ENCODE data around the gene SH3PXD2A.
"Not testable (repeated sequence)": the region's sequence is repeated elsewhere in the genome, so short reads cannot be mapped to it uniquely, and the experiment has no call there.

The SH3PXD2A gene

GRCh38 chr10:103740611-103741010, 114.8 kb downstream of the SH3PXD2A start:
- no peak for DNase-seq

GRCh38 chr10:103739039-103739764, 116.2 kb downstream of the SH3PXD2A start:
- DNase-seq, result no peak

DNA sequence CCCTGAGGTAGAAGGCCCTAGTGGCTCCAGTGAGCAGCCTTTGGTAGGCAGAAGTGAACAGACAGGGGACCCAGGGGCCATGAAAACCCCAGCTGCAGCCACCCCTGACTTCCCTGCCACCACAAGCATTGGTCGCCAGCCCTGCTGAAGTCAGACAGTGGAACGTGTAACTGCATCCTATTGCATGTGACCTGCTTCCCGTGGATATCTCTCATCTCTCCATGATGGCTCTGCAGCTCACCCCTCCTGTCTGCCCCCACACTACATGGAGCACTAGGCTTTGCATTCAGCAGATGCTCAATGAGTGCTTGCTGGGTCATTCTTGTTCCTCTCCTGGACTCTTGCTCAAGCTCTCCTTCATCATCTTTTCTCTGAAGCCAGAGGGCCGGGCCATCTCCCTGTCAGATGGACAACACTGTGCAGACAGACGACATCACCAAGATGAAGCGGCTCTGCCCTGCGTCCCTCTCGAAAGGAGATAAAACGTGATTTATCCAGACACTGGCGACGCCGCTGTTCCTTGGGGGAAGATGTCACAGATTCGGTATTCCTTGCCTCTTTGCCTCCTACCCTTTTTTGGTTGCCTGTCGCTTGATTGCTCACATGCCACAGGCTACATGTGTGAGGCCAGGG, 117.5 kb downstream of the SH3PXD2A start:
- no peak for DNase-seq

- DNase-seq, result no peak
These were observed 118.6 kb downstream of the SH3PXD2A start for GRCh38 chr10:103736763-103737162.

GRCh38 chr10:103736044-103736443, 119.3 kb downstream of the SH3PXD2A start:
- no peak for DNase-seq

DNA sequence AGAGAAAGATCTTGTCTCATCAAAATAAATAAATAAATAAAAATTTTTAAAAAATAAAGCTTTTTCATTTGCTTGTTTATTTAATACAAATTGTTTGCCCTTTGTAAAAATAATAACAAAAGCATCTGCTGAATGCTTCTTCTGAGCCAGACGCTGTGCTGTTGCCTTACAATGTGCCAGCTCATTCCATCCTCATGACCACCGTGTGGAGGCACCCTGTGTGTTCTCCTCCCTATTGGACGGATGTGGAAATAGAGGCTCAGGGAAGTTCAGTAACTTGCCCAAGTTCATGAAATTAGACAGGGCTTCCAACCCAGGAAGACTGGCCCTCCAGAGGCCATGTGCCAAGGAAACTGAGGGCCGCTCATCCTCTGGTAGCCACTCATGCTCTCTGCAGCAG, 120.6 kb downstream of the SH3PXD2A start:
- DNase-seq, result no peak

DNA sequence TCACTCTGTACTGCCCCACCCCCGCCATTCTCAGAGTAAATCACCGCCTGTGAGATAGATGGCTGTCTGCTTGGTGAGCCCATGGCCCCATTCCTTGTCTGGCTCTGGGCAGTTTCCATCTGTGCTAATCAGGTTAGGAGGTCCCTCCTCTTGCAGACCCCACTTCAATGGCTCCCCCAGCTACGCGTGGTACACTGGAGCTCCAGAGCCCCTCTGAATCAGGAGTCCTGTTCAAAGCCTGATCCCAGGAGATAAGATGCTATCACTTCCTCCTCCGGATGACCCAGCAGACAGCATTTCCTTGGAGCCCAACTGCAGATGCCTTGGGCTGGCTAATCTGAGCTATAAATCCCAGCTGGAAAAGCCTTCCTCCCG, 122.3 kb downstream of the SH3PXD2A start:
- DNase-seq, result no peak

DNA sequence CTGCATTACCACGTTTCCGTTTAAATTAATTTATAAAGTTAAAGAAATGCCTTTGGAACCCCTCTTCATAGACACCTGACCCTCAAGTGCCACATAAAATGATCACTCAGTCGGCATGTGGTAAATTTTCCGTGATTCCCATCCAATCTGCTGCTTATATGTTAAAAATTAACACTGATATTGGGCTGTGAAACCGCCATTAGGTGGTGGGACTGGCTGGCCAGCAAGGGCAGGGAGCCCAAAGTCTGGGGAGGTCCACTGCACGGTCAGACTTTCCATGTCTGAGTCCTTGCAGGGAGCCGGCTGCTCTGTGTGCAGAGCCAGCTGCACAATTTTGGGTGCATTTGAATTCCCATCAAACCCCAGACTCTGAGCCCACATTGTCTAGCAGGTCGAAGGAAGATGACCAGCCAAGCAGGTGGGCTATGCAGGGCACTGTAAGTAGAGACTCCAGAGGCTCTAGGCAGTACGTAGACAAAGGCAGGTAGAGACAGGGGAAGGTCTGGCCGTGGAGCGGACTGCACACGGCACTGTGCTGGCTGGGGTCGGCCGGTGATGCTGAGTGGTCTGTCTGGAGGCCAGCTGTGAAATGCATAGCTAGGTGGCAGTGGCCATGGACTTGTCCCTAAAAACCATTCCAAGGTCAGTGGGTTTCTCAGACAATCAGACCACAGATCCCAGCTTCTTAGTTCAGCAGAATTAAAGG, 122.9 kb downstream of the SH3PXD2A start:
- DNase-seq, result no peak

- no peak for DNase-seq
These were observed 123.6 kb downstream of the SH3PXD2A start for GRCh38 chr10:103731609-103732270.

DNA sequence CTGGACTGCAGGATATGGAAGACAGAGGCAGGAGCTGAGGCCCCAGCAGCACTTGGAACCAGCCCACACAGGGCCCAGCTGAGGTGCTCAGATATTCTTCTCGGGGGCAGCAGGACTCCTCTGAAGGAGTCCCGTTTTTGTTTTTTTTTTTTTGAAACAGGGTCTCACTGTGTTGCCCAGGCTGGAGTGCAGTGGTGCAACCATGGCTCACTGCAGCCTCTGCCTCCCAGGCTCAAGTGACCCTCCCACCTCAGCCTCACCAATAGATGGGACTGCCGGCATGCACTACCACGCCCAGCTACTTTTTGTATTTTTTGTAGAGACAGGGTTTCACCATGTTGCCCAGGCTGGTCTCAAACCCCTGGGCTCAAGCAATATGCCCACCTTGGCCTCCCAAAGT, 124.3 kb downstream of the SH3PXD2A start:
- DNase-seq, result not testable (repeated sequence)

- no peak for DNase-seq
These were observed 125.5 kb downstream of the SH3PXD2A start for GRCh38 chr10:103729851-103730250.

DNA sequence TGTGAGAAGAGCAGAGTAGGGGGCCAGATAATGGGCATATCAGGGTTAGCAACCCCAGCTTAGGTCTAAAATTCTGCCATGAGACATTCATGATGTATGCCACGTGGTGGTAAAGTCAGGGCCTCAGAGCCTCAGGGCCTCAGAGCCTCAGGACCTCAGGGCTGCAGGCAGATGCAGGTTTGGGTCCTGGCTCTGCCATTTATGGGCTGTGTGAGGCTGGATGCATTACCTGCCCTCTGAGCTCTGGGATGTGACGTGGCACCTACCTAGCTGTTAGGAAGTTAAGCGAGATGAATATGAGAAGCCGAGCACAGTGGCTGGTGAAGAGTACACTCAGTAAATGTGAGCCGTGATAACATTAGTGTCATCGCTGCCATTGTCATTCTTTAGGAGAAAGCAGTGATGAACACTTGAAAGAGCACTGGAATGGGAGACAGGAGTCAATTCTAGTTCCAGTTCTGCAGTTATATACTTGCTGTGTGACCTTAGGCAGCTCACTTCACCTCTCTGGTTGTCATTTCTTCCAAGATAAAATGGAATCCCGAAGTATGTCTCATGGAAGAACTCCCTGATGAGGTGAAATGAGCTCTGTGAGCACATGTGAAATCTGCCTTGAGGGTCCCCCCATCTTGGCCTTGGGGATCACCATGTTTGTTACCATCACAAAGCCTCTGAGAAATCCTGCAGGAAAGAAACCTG, 127.2 kb downstream of the SH3PXD2A start:
- DNase-seq, result no peak

- DNase-seq, result no peak
These were observed 127.8 kb downstream of the SH3PXD2A start for GRCh38 chr10:103727546-103727963.

- DNase-seq, result no peak
These were observed 128.7 kb downstream of the SH3PXD2A start for GRCh38 chr10:103726637-103727036.

- DNase-seq, result no peak
These were observed 130.1 kb downstream of the SH3PXD2A start for GRCh38 chr10:103725242-103725641.

GRCh38 chr10:103724771-103725170, 130.6 kb downstream of the SH3PXD2A start:
- no peak for DNase-seq

DNA sequence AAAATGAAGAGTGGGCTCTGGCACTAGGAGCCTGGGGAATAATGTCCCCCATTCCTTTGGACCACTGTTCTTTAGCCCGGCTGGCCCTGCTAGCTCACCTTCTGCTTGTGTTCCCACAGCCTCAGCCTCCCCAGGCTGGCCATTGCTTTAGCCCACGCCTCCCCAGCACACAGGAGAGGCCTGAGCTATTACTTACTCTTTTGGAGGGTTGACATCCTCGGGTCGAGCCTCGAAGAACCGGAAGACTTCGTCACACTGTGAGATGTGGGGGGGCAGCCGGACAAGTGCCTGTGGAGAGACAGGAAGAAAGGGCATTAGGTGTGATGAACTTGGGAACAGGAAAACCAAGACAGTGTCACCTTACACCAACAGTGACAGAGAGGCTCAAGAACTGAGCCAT, 131.3 kb downstream of the SH3PXD2A start:
- DNase-seq, result no peak

DNA sequence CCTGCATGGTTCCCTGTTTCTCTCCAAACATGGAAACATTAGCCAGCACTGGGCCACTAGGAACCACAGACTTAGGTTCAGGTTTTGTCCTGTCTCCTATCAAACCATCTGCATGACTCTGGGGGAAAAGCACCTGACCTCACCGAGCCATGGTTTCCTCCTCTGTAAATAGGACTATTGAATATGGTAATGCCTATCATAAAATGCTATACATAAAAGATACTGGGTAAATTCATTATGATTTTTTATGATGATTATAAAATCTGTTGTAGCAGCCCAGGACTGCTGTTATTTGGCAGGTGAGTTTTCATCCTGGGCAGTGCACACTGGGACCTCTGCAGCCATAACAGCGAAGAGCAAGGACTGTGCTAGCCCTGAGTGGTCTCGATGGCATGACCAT, 131.8 kb downstream of the SH3PXD2A start:
- no peak for DNase-seq

- DNase-seq, result no peak
These were observed 132.7 kb downstream of the SH3PXD2A start for GRCh38 chr10:103722632-103723031.

GRCh38 chr10:103720964-103721335, 134.4 kb downstream of the SH3PXD2A start:
- DNase-seq, result no peak

GRCh38 chr10:103720328-103720963, 134.9 kb downstream of the SH3PXD2A start:
- DNase-seq, result no peak

- DNase-seq, result no peak
These were observed 136.3 kb downstream of the SH3PXD2A start for GRCh38 chr10:103719036-103719435.

GRCh38 chr10:103718247-103718620, 137.1 kb downstream of the SH3PXD2A start:
- no peak for DNase-seq
